ENCODE measurements around the gene ETV1.

- TF ChIP-seq CTCF (IDR thresholded peaks at IDR 0.05; ENCODE audit: low read depth, low read length, missing input control) (no peak), ZBTB33 (IDR thresholded peaks at IDR 0.05) (no peak), JUND (IDR thresholded peaks at IDR 0.05) (no peak), RXRA (IDR thresholded peaks at IDR 0.05) (no peak), ATF3 (IDR thresholded peaks at IDR 0.05) (no peak), GABPA (IDR thresholded peaks at IDR 0.05 in 1 of 2, conservative IDR thresholded peaks at IDR 0.05 in 1 of 2) (no peak), REST (IDR thresholded peaks at IDR 0.05) (no peak)
These were observed 41.9 kb downstream of the ETV1 start for GRCh38 chr7:13947535-13947934.

Data from liver (tissue), 3 donors.